BLaER1 treated with 17β-estradiol and CSF1 and Interleukin-3, amounts not matched to agents 10 nM and 100 nM (cell line): ENCODE measurements around the gene SCT.
A peak's percentile ranks its signal among the peaks of the same experiment; 100 is the strongest.

Source experiments
- H3K27ac ChIP-seq, 11 experiments: shearing (Covaris generic); formaldehyde crosslinking; 2 replicates each; pipeline ENCODE4 v1.8.1; 2022
- H3K27me3 ChIP-seq, 11 experiments: shearing (Covaris generic); formaldehyde crosslinking; 2 replicates each; pipeline ENCODE4 v1.8.1; 2022
- H3K36me3 ChIP-seq, 11 experiments: shearing (Covaris generic); formaldehyde crosslinking; 2 replicates each; pipeline ENCODE4 v1.8.1; 2022
- H3K4me1 ChIP-seq, 10 experiments: shearing (Covaris generic); formaldehyde crosslinking; 2 replicates each; pipeline ENCODE4 v1.8.1; 2022
- H3K4me2 ChIP-seq, 11 experiments: shearing (Covaris generic); formaldehyde crosslinking; 2 replicates each; pipeline ENCODE4 v1.8.1; 2022
- H3K4me3 ChIP-seq, 10 experiments: shearing (Covaris generic); formaldehyde crosslinking; 2 replicates each; pipeline ENCODE4 v1.8.1; 2022
- H3K9ac ChIP-seq, 11 experiments: shearing (Covaris generic); formaldehyde crosslinking; 2 replicates each; pipeline ENCODE4 v1.8.1; 2022
- H3K9me3 ChIP-seq, 11 experiments: shearing (Covaris generic); formaldehyde crosslinking; replicated peaks in 1 of 11; 2 replicates each; pipeline ENCODE4 v1.8.1; 2022
- H4K20me1 ChIP-seq, 11 experiments: shearing (Covaris generic); formaldehyde crosslinking; 2 replicates each; pipeline ENCODE4 v1.8.1; 2022
- Cebpa-rat ChIP-seq, 11 experiments: shearing (Covaris generic); IDR thresholded peaks; 2 replicates each; pipeline ENCODE4 v1.8.1; 2022

SCT gene

DNA sequence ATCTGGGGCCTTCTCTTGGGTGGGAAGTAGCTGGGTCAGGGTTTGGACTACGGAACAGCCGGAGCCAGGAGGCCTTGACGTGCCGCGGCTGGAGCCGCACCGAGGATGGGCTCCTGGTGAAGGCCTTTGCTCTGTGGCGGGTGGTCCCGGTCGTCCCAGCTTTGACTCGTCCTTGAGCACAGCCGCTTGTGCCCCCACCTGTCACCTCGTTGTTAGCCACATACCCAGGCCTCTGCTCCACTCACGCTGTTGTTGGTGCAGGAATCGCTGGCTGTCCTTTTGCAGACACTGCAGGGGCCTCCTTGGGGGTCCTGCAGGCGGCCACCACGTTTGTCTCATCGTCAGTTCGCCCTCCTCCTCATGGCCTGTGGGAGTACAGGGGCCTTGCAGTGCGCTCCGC lies 33.6 kb downstream of the SCT start:
- peaks cover 0 to 7% (median 0%) of the 10 kb centered on the region in 10 experiments; a peak in 7 of 20 replicates for H3K4me1 ChIP-seq
- no peaks in the 10 kb centered on the region for H3K27me3 ChIP-seq
- H4K20me1 ChIP-seq: peaks cover 72 to 100% (median 94%) of the 10 kb centered on the region in 11 experiments
- H3K9me3 ChIP-seq: no peaks in the 10 kb centered on the region
- H3K27ac ChIP-seq: no peak overlapping the region
- H3K4me3 ChIP-seq: no peak overlapping the region
- TF ChIP-seq Cebpa-rat (IDR thresholded peaks at IDR 0.05): no peak
- no peak overlapping the region for H3K9ac ChIP-seq
- peaks cover 96 to 100% (median 97%) of the 10 kb centered on the region in 11 experiments for H3K36me3 ChIP-seq
- H3K4me2 ChIP-seq: no peak overlapping the region

GRCh38 chr11:592918-593317 lies 34.1 kb downstream of the SCT start:
- peaks cover 95 to 100% (median 97%) of the 10 kb centered on the region in 11 experiments for H3K36me3 ChIP-seq

DNA sequence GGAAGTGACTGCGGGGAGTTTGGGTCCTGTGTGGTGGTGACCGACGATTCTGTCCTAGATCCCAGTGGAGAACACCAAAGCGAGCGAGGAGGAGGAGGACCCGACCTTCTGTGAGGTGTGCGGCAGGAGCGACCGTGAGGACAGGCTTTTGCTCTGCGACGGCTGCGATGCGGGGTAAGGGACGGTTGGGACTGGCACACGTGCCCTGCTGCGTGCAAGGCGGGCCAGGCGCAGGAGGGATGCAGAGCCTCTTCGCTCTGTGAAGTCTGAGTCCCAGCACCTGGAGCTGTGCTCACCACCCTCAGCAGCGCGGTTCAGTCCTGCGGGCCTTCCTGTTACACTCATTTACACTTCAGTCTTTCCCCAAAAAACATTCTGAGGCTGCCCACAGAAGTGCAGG lies 34.5 kb downstream of the SCT start:
- H3K9me3 ChIP-seq: no peaks in the 10 kb centered on the region
- H3K4me1 ChIP-seq: peaks cover 0 to 15% (median 4%) of the 10 kb centered on the region in 10 experiments; a peak in 11 of 20 replicates
- no peaks in the 10 kb centered on the region for H3K27me3 ChIP-seq
- H3K4me2 ChIP-seq: no peak overlapping the region
- no peak overlapping the region for H3K9ac ChIP-seq
- no peak for TF ChIP-seq Cebpa-rat (IDR thresholded peaks at IDR 0.05)
- peaks cover 70 to 100% (median 95%) of the 10 kb centered on the region in 11 experiments for H4K20me1 ChIP-seq
- peaks cover 94 to 100% (median 97%) of the 10 kb centered on the region in 11 experiments for H3K36me3 ChIP-seq
- H3K4me3 ChIP-seq: no peak overlapping the region
- H3K27ac ChIP-seq: no peak overlapping the region

More at GRCh38 chr11:592918-593317, 34.1 kb downstream of the SCT start:
- Histone ChIP-seq H3K27ac (no peak overlapping the region), H3K4me1 (peaks cover 0 to 11% (median 2%) of the 10 kb centered on the region in 10 experiments; a peak in 11 of 20 replicates), H3K9me3 (no peaks in the 10 kb centered on the region), H3K27me3 (no peaks in the 10 kb centered on the region), H3K9ac (no peak overlapping the region), H4K20me1 (peaks cover 69 to 100% (median 94%) of the 10 kb centered on the region in 11 experiments), H3K4me3 (no peak overlapping the region), H3K4me2 (no peak overlapping the region)
- no peak for TF ChIP-seq Cebpa-rat (IDR thresholded peaks at IDR 0.05)

DNA sequence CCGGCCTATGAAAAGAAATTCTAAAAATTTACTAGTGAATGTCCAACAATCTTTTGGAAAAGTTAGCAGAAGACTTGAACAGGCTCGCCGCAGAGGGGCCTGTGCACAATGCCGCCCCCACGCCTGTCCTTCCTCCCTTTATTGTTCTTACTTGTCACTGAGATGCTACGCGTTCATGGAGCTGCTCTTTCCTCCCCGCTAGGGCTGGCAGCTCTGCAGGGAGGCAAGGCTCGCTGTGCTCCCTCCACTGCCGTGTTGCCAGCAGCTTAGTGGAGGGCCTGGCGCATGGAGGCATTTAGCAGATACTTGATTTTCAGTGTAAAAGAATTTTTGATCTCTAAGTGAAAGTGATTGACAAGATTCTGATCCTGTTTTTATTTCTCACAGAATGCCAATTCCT lies 36.0 kb downstream of the SCT start:
- no peaks in the 10 kb centered on the region for H3K27me3 ChIP-seq
- TF ChIP-seq Cebpa-rat (IDR thresholded peaks at IDR 0.05): no peak
- peaks cover 95 to 100% (median 99%) of the 10 kb centered on the region in 11 experiments for H3K36me3 ChIP-seq
- H3K4me2 ChIP-seq: no peak overlapping the region
- no peak overlapping the region; a peak in 1 of 22 replicates for H3K9ac ChIP-seq
- peaks cover 72 to 100% (median 97%) of the 10 kb centered on the region in 11 experiments for H4K20me1 ChIP-seq
- peaks cover 0 to 30% (median 7%) of the 10 kb centered on the region in 10 experiments; a peak in 11 of 20 replicates for H3K4me1 ChIP-seq
- no peaks in the 10 kb centered on the region for H3K9me3 ChIP-seq
- no peak overlapping the region for H3K27ac ChIP-seq
- no peak overlapping the region for H3K4me3 ChIP-seq

DNA sequence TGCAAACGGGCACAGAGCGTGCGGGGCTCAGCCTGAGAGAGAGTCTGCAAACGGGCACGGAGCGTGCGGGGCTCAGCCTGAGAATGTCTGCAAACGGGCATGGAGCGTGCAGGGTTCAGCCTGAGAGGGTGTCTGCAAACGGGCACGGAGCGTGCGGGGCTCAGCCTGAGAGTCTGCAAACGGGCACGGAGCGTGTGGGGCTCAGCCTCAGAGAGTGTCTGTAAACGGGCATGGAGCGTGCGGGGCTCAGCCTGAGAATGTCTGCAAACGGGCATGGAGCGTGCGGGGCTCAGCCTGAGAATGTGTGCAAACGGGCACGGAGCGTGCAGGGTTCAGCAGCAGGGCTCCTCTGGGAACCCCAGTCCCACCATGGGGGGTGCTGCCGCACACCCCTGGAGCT lies 37.2 kb downstream of the SCT start:
- peaks cover 69 to 100% (median 96%) of the 10 kb centered on the region in 11 experiments for H4K20me1 ChIP-seq
- H3K9ac ChIP-seq: no peak overlapping the region

DNA sequence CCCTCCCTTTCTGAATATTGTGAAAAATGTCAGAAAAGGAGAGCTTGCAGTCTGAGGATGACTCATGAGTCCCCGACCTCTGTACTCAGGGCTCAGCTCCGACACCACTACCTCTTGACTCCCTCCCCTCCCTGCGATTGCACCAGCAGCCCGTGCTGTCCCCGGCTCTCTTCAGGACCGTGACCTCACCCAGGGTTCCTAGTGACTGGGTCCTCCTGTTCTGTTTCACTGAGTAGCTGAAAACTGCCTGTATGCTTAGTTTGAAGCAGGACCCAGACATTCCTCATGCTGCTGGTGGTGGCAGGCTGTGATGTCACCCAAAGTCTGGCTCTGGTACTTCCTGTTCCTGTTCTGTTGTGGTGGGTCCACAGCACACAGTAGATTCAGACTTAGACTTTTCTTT lies 39.0 kb downstream of the SCT start:
- Histone ChIP-seq H3K27ac (peak overlapping the region in 4 of 11 experiments; percentile 18 to 65 (median 58); a peak in 7 of 22 replicates), H3K4me3 (no peak overlapping the region), H3K9ac (peak overlapping the region in 4 of 11 experiments; percentile 2 to 51 (median 30); a peak in 6 of 22 replicates), H4K20me1 (peaks cover 74 to 100% (median 96%) of the 10 kb centered on the region in 11 experiments), H3K4me1 (peaks cover 0 to 32% (median 7%) of the 10 kb centered on the region in 10 experiments; a peak in 11 of 20 replicates), H3K36me3 (peaks cover 88 to 100% (median 96%) of the 10 kb centered on the region in 11 experiments), H3K9me3 (no peaks in the 10 kb centered on the region), H3K27me3 (no peaks in the 10 kb centered on the region), H3K4me2 (peak overlapping the region in 5 of 11 experiments; percentile 28 to 60 (median 50); a peak in 9 of 22 replicates)
- TF ChIP-seq Cebpa-rat (IDR thresholded peaks at IDR 0.05): no peak

More for the DNA sequence above, 37.2 kb downstream of the SCT start:
- Histone ChIP-seq H3K4me3 (no peak overlapping the region), H3K36me3 (peaks cover 88 to 100% (median 96%) of the 10 kb centered on the region in 11 experiments), H3K4me1 (peaks cover 0 to 32% (median 7%) of the 10 kb centered on the region in 10 experiments; a peak in 11 of 20 replicates), H3K27me3 (no peaks in the 10 kb centered on the region), H3K9me3 (no peaks in the 10 kb centered on the region), H3K4me2 (no peak overlapping the region), H3K27ac (no peak overlapping the region)
- no peak for TF ChIP-seq Cebpa-rat (IDR thresholded peaks at IDR 0.05)

DNA sequence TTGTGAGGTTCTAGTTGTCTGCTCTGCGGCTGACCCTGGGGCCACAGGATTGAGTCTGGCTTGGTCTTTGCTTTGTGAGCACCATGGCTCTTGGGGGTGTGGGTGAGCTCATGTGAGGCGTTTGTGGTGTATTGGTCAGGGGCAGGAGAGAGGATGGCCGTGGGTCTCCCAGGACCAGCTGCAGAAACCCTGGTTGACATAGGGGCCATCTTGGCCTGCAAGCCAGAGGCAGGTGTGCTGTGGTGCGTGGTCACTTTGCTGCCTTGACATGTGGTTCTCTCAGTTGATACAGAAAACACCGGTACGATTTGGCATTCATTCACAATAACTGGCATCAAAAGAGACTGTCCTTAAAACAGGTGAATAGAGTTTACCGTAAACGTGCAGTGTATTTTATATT lies 39.4 kb downstream of the SCT start:
- peak overlapping the region in 5 of 11 experiments; percentile 2 to 51 (median 35); a peak in 6 of 22 replicates for H3K9ac ChIP-seq
- H3K4me3 ChIP-seq: no peak overlapping the region
- no peaks in the 10 kb centered on the region for H3K27me3 ChIP-seq
- H3K27ac ChIP-seq: peak overlapping the region in 3 of 11 experiments; percentile 53 to 65 (median 64); a peak in 7 of 22 replicates
- peak overlapping the region in 5 of 11 experiments; percentile 28 to 60 (median 50); a peak in 9 of 22 replicates for H3K4me2 ChIP-seq
- peaks cover 88 to 100% (median 96%) of the 10 kb centered on the region in 11 experiments for H3K36me3 ChIP-seq
- no peak for TF ChIP-seq Cebpa-rat (IDR thresholded peaks at IDR 0.05)
- peaks cover 77 to 100% (median 96%) of the 10 kb centered on the region in 11 experiments for H4K20me1 ChIP-seq
- peaks cover 0 to 32% (median 7%) of the 10 kb centered on the region in 10 experiments; a peak in 11 of 20 replicates for H3K4me1 ChIP-seq
- no peaks in the 10 kb centered on the region for H3K9me3 ChIP-seq

DNA sequence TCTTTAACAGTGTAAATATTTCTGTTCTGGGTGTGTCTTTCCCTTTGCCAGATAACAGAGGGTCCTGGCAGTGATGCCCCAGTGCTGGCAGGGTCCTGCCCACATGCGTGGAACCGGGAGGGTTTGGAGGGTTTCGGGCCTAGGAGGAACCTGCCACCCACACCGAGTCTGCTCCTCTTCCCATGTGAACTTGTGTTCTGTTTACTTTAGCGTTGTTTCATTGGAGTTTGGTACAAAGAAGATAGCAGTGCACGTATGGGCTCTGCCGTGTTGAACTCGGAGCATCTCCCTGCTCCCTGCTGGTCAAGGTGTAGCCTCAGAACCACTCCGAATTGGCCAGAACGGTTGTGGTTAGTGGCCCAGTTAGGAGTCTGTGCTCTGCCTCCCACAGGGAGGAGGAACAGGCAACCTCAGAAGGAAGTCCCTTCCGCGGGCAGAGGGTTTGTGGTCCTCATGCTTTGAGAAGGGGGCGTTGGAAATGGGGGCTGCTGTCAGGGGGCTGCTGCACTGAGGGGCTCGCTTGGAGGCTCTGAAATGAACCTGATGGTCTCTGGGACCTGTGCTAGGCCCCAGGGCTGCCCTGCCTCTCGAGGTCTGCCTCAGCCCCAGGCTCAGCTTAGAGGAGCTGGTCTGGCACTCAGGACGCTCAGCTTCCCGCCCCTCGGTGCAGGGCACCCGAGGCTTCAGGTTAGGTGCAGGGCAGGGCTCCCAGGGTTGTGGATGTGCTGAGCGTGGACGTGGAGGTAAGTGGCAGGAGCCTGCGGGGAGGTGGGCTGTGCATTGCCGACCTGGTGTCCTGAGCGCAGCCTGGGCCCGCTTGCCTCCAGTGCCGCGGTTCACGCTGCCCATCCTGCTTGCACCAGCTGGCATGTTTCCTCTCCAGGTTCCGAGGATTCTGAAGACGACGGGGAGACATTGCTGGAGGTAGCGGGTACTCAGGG lies 40.3 kb downstream of the SCT start:
- Histone ChIP-seq H3K4me2 (peak overlapping the region in 3 of 11 experiments; percentile 50 to 60 (median 55); a peak in 6 of 22 replicates), H3K9ac (peak overlapping the region in 4 of 11 experiments; percentile 29 to 51 (median 42); a peak in 7 of 22 replicates), H3K27ac (peak overlapping the region in 1 of 11 experiments; percentile 64; a peak in 1 of 22 replicates), H4K20me1 (peaks cover 86 to 100% (median 99%) of the 10 kb centered on the region in 11 experiments), H3K9me3 (no peaks in the 10 kb centered on the region), H3K36me3 (peaks cover 89 to 100% (median 98%) of the 10 kb centered on the region in 11 experiments), H3K27me3 (no peaks in the 10 kb centered on the region), H3K4me1 (peaks cover 0 to 32% (median 7%) of the 10 kb centered on the region in 10 experiments; a peak in 11 of 20 replicates), H3K4me3 (no peak overlapping the region)
- no peak for TF ChIP-seq Cebpa-rat (IDR thresholded peaks at IDR 0.05)
